Osteocyte (in vitro differentiated cells): ENCODE data around the gene WAC. TPM values are rescaled to one million over a fixed set of nuclear protein-coding genes. Genes with fewer than 3 reads are reported as not detected.
A peak's percentile ranks its signal among the peaks of the same experiment; 100 is the strongest.

Experiments
- DNase-seq: peaks from one replicate; pipeline ENCODE4 v3.0.0; 2021; ENCODE audit warnings: mixed read lengths; ENCODE audit not compliant: unreplicated experiment; ENCODE audit errors: extremely low spot score
- H3K27ac Mint-ChIP-seq: one replicate; pipeline ENCODE4 v1.8.0; 2021; ENCODE audit warnings: mild to moderate bottlenecking, mixed read lengths; ENCODE audit not compliant: unreplicated experiment
- H3K27me3 Mint-ChIP-seq: one replicate; pipeline ENCODE4 v1.8.0; 2021; ENCODE audit warnings: mixed read lengths; ENCODE audit not compliant: unreplicated experiment
- H3K36me3 Mint-ChIP-seq: one replicate; pipeline ENCODE4 v1.8.0; 2021; ENCODE audit warnings: mixed read lengths; ENCODE audit not compliant: unreplicated experiment
- H3K4me1 Mint-ChIP-seq: one replicate; pipeline ENCODE4 v1.8.0; 2021; ENCODE audit warnings: mixed read lengths; ENCODE audit not compliant: unreplicated experiment
- H3K4me3 Mint-ChIP-seq: one replicate; pipeline ENCODE4 v1.8.0; 2021; ENCODE audit warnings: mild to moderate bottlenecking, moderate library complexity, mixed read lengths; ENCODE audit not compliant: unreplicated experiment
- H3K9me3 Mint-ChIP-seq: one replicate; pipeline ENCODE4 v1.8.0; 2021; ENCODE audit warnings: mixed read lengths; ENCODE audit not compliant: unreplicated experiment
- total RNA-seq: library from RNA; stranded (reverse); gene quantifications from 2 replicates; pipeline ENCODE4 v1.2.1, GENCODE V29; 2021
- TF ChIP-seq, protein P1 (sequence below): fragments of 200-600 bp; sonication (generic); IDR thresholded peaks from 2 replicates; pipeline ENCODE4 v1.5.0; 2021; ENCODE audit warnings: antibody characterized with exemption, mild to moderate bottlenecking, moderate library complexity

Gene WAC
- total RNA-seq, 1 donor from 2014 or later = 110 TPM

DNA sequence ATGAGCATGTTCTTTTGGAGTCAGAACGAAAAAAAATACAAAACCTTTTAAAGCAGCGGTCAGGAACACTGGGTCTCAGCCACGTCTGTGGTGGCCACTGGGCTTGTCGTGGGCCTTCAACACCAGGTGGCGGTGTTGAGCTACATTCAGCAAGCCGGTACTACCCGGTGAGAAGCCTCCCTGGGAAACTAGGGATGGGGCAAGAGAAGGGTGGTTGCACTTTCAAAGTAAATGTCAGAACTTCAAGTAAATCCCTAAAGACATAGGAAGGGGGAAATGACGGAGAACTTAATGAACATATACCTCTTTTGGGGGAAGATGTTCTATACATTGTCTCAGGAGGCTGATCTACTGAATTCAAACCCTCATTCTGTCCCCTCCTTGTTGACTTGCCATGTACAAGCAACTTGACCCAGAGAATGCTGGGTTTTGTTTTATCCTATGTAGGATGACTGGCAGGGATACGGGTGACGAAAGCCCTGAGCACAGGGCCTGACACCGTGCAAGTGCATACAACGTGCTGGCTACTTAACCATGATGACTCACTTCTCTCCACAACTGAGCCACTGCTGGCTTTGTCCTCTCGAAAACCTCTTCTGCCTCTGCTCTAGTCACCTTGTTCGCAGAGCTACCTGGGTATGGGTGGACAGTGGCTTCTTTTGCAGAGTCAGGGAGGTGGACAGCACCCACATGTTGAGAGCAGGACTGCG is 95.4 kb downstream of the WAC start:
- Mint-ChIP-seq H3K27me3 (peaks cover 9% of the 10 kb centered on the region), H3K36me3 (peaks cover 3% of the 10 kb centered on the region), H3K4me3 (no peak overlapping the region), H3K27ac (no peak overlapping the region), H3K4me1 (peaks cover 11% of the 10 kb centered on the region), H3K9me3 (no peaks in the 10 kb centered on the region)
- DNase-seq = peak; percentile 91
- TF ChIP-seq, protein P1, sequence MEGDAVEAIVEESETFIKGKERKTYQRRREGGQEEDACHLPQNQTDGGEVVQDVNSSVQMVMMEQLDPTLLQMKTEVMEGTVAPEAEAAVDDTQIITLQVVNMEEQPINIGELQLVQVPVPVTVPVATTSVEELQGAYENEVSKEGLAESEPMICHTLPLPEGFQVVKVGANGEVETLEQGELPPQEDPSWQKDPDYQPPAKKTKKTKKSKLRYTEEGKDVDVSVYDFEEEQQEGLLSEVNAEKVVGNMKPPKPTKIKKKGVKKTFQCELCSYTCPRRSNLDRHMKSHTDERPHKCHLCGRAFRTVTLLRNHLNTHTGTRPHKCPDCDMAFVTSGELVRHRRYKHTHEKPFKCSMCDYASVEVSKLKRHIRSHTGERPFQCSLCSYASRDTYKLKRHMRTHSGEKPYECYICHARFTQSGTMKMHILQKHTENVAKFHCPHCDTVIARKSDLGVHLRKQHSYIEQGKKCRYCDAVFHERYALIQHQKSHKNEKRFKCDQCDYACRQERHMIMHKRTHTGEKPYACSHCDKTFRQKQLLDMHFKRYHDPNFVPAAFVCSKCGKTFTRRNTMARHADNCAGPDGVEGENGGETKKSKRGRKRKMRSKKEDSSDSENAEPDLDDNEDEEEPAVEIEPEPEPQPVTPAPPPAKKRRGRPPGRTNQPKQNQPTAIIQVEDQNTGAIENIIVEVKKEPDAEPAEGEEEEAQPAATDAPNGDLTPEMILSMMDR = peak; percentile 95

DNA sequence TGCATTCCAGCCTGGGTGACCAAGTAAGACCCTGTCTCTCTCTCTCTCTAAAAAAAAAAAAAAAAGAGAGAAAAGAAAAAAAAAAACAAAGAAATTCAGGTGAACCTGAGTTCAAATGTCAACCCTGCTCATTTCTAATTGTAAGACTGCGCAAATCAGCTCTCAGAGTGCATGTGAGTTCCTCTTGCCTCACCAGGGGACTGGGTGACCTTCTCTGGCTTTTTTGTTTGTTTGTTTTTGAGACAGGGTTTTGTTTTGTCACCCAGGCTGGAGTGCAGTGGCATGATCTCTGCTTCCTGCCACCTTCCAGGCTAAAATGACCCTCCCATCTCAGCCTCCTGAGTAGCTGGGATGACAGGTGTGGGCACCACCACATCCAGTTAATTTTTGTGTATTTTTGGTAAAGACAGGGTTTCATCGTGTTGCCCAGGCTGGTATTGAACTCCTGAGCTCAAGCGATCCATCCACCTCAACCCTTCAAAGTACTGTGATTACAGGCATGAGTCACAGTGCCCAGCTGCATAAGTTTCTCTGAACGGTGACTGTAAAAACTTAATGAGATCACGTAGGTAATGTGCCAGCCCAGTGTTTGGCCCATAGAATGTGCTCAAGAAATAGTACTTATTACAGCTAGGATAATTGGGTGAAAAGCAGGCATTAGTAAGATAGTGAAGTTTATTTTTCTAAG is 99.1 kb downstream of the WAC start:
- no peak overlapping the region for H3K27ac Mint-ChIP-seq
- no peaks in the 10 kb centered on the region for H3K9me3 Mint-ChIP-seq
- H3K27me3 Mint-ChIP-seq = peaks cover 22% of the 10 kb centered on the region
- no peak for DNase-seq
- no peaks in the 10 kb centered on the region for H3K36me3 Mint-ChIP-seq
- H3K4me3 Mint-ChIP-seq = no peak overlapping the region
- H3K4me1 Mint-ChIP-seq = peaks cover 7% of the 10 kb centered on the region
- TF ChIP-seq, protein P1 = no peak

DNA sequence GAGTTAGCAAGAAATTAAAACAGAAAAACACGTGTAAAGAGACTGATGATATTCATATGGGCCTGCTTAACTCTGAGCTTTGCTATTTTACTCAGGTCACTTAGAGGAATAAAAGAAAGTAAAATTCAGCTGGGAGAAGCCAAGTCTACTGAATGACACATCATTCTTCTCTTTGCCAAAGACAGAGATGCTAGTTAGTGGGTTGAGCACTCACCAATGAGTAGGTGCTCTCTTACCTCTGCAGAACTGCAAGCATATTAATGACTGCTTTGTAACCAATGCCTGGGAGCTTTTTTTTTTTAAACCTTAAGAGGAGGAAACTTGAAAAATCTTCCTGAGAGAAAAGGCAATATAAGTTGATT is 99.6 kb downstream of the WAC start:
- DNase-seq = no peak
- Mint-ChIP-seq H3K4me1 (peaks cover 4% of the 10 kb centered on the region), H3K27ac (no peak overlapping the region), H3K27me3 (peaks cover 22% of the 10 kb centered on the region), H3K36me3 (no peaks in the 10 kb centered on the region), H3K9me3 (no peaks in the 10 kb centered on the region), H3K4me3 (no peak overlapping the region)
- TF ChIP-seq, protein P1 = no peak

DNA sequence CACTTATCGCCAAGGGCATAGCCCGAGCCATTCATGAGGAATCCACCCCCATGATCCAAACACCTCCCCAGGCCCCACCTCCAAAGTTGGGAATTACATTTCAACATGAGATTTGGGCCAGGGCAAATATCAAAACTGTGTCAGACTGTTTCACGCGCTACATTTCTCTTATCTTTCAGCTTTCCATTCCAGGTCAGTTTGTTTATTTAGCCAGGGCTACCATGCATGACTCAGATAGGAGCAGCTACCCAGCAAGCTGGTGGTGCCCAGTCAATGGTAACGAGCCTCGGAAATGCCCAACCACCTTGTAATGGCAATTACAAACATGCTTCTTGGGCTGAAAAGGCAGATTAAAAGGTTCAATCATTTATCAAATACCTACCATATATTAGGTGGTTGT is 100.8 kb downstream of the WAC start:
- H3K27me3 Mint-ChIP-seq = peaks cover 22% of the 10 kb centered on the region
- no peaks in the 10 kb centered on the region for H3K4me1 Mint-ChIP-seq
- no peak overlapping the region for H3K27ac Mint-ChIP-seq
- no peak overlapping the region for H3K4me3 Mint-ChIP-seq
- peaks cover 2% of the 10 kb centered on the region for H3K9me3 Mint-ChIP-seq
- no peak for DNase-seq
- H3K36me3 Mint-ChIP-seq = no peaks in the 10 kb centered on the region
- TF ChIP-seq, protein P1 = no peak

DNA sequence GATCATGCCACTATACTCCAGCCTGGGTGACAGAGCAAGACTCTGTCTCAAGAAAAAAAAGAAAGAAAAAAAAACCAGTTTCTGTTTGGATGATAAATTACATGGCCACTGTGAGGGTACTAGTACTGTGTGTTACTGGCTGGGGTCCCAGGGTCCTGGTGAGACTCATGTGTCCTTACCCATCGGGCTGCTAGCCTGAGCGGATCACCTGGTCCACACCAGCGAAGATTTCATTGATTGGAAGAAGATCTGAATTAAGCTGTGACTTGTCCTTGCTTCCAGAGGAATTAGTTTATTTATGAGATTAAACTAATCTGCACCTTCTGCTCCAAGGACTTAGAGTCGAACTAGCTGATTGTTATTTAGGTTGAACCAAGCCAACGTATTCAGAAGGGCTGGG is 104.4 kb downstream of the WAC start:
- DNase-seq = no peak

More for the DNA sequence above, 104.4 kb downstream of the WAC start:
- no peaks in the 10 kb centered on the region for H3K36me3 Mint-ChIP-seq
- H3K4me1 Mint-ChIP-seq = no peaks in the 10 kb centered on the region
- no peak overlapping the region for H3K27ac Mint-ChIP-seq
- H3K27me3 Mint-ChIP-seq = peaks cover 17% of the 10 kb centered on the region
- TF ChIP-seq, protein P1 = no peak
- H3K9me3 Mint-ChIP-seq = peaks cover 3% of the 10 kb centered on the region
- H3K4me3 Mint-ChIP-seq = no peak overlapping the region
